ENCODE results near the gene IL10. TPM values are rescaled to one million over a fixed set of nuclear protein-coding genes. Genes with fewer than 3 reads are reported as not detected.
A peak's percentile ranks its signal among the peaks of the same experiment; 100 is the strongest.

The IL10 gene
- total RNA-seq, 6 experiments from 2014 or later: 0.26 to 2.2 (median 0.63) TPM; not detected in 2

GRCh38 chr1:206723805-206724472 is 48.4 kb downstream of the IL10 start:
- intact Hi-C loops (cut with DNase I): no loop called here
- Histone ChIP-seq H3K36me3 (no peaks in the 10 kb centered on the region), H3K4me1 (peaks cover 0 to 60% (median 24%) of the 10 kb centered on the region in 4 donors), H3K27me3 (no peaks in the 10 kb centered on the region), H3K4me3 (no peak overlapping the region), H3K27ac (peak overlapping the region; percentile 67 to 95 (median 91)), H3K9me3 (no peaks in the 10 kb centered on the region)
- TF ChIP-seq CTCF (IDR thresholded peaks at IDR 0.05): peak in 1 of 4 donors; percentile 19
- TF ChIP-seq POLR2A (IDR thresholded peaks at IDR 0.05): peak; percentile 83
- peak; percentile 77 to 81 (median 80) for DNase-seq
- peak; percentile 81 to 89 (median 86) for ATAC-seq
- 12% methylated on average over 11 of the region's 12 CpGs for WGBS (ENCODE audit: insufficient coverage, low coverage, low lambda C conversion rate, missing lambda C conversion rate)

GRCh38 chr1:206723462-206723804 is 48.9 kb downstream of the IL10 start:
- no peak overlapping the region for H3K4me3 ChIP-seq
- no peaks in the 10 kb centered on the region for H3K36me3 ChIP-seq
- peak in 3 of 4 donors; percentile 7 to 21 (median 16) for ATAC-seq
- H3K27ac ChIP-seq: peak overlapping the region; percentile 67 to 95 (median 91)
- 23% methylated on average over 4 of the region's 4 CpGs for WGBS (ENCODE audit: insufficient coverage, low coverage, low lambda C conversion rate, missing lambda C conversion rate)
- DNase-seq: no peak
- intact Hi-C loops (cut with DNase I): no loop called here
- H3K4me1 ChIP-seq: peaks cover 0 to 60% (median 24%) of the 10 kb centered on the region in 4 donors
- no peaks in the 10 kb centered on the region for H3K9me3 ChIP-seq
- TF ChIP-seq POLR2A (IDR thresholded peaks at IDR 0.05) (no peak), CTCF (IDR thresholded peaks at IDR 0.05) (no peak)
- H3K27me3 ChIP-seq: no peaks in the 10 kb centered on the region

DNA sequence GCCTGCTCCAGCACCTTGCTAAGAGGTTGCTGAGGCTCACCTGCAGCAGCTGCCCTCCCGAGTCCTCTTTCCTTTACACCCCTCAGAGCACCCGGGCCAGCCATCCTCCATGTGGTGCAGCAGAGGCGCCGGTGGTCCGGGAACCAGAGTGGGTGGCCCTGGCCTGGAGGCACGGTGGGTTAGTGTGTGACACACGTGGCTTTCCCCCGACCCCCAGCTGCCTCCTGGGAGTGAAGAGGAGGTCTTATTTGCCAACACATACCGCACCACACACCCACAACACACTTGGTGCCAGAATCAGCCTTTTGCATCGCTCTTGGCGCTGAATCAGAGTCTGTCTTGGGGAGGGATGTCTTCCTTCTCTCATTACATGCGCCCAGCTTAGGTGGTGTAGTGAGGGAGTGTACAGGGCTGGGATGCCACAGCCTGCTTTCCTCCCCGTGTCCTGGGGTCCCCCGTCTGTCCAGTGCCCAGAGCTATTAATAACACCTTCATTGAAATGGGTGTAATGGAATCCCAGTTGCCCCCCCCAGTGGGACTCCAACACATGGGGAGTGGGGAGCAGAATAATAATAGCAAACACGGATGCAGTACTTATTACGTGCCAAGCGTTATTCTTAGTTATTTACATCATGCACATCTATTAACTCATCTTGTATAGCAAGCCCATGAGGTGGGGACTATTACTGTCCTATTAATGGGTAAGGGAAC is 49.4 kb downstream of the IL10 start:
- intact Hi-C loops (cut with DNase I): no loop called here
- Histone ChIP-seq H3K27me3 (no peaks in the 10 kb centered on the region), H3K4me1 (peaks cover 0 to 63% (median 24%) of the 10 kb centered on the region in 4 donors), H3K27ac (peak overlapping the region; percentile 67 to 95 (median 91)), H3K4me3 (no peak overlapping the region), H3K36me3 (no peaks in the 10 kb centered on the region), H3K9me3 (no peaks in the 10 kb centered on the region)
- DNase-seq (peak in 1 of 3 donors; percentile 49), ATAC-seq (no peak)
- no peak for TF ChIP-seq CTCF (IDR thresholded peaks at IDR 0.05)
- no peak for TF ChIP-seq POLR2A (IDR thresholded peaks at IDR 0.05)
- 68% methylated on average over 9 of the region's 17 CpGs for WGBS (ENCODE audit: insufficient coverage, low coverage, low lambda C conversion rate, missing lambda C conversion rate)

- intact Hi-C loops (cut with DNase I): no loop called here
- H3K27ac ChIP-seq: peak overlapping the region in 1 of 3 donors; percentile 95
- ATAC-seq: peak in 3 of 4 donors; percentile 37 to 42 (median 38)
These were observed 50.8 kb downstream of the IL10 start for GRCh38 chr1:206721454-206721853.

More at GRCh38 chr1:206721454-206721853, 50.8 kb downstream of the IL10 start:
- TF ChIP-seq POLR2A (IDR thresholded peaks at IDR 0.05) (no peak), CTCF (IDR thresholded peaks at IDR 0.05) (no peak)
- Histone ChIP-seq H3K36me3 (no peaks in the 10 kb centered on the region), H3K27me3 (no peaks in the 10 kb centered on the region), H3K4me3 (no peak overlapping the region), H3K9me3 (no peaks in the 10 kb centered on the region), H3K4me1 (peaks cover 0 to 73% (median 28%) of the 10 kb centered on the region in 4 donors)
- peak in 1 of 3 donors; percentile 58 for DNase-seq
- 14% methylated on average over 1 of the region's 1 CpG for WGBS (ENCODE audit: insufficient coverage, low coverage, low lambda C conversion rate, missing lambda C conversion rate)

Measured in right lobe of liver (tissue), 6 donors.